Caco-2 (cell line): ENCODE measurements around the gene VWA3B. TPM values are rescaled to one million over a fixed set of nuclear protein-coding genes. Genes with fewer than 3 reads are reported as not detected.

ENCODE experiments used
- BruUV-seq: library from RNA; stranded (reverse); fragments of 400-500 nt; replicated peaks from 2 replicates; lab custom pipeline; 2021; lab: Mats Ljungman, UMichigan
- CTCF ChIA-PET: fragments of 300-600 bp; sonication (Branson Sonifier 250); formaldehyde crosslinking; loops from one replicate; lab custom pipeline; 2022; ENCODE audit warnings: antibody characterized with exemption; lab: Charles Lee
- POLR2A ChIA-PET: fragments of 300-600 bp; sonication (Branson Sonifier 250); formaldehyde crosslinking; loops from one replicate; lab custom pipeline; 2022; ENCODE audit warnings: antibody characterized with exemption; lab: Charles Lee
- DNase-seq, 2 experiments: peaks; one replicate each; pipeline versions ENCODE4 v3.0.0 to v3.0.0-alpha.2; 2020 to 2022
- H3K27me3 ChIP-seq: replicated peaks from 2 replicates; pipeline ENCODE4 v1.6.0; 2011; ENCODE audit warnings: low read length; ENCODE audit not compliant: control insufficient read depth, insufficient read depth
- H3K36me3 ChIP-seq: 2 replicates; pipeline ENCODE4 v1.5.1; 2011; ENCODE audit warnings: low read length; ENCODE audit not compliant: control insufficient read depth, insufficient read depth
- H3K4me1 ChIP-seq: fragments of 250-450 bp; sonication (Bioruptor Pico); 2 replicates; pipeline ENCODE4 v1.5.1; 2020; ENCODE audit warnings: mild to moderate bottlenecking
- H3K4me3 ChIP-seq: 2 replicates; pipeline ENCODE4 v1.5.1; 2011; ENCODE audit warnings: low read depth, mild to moderate bottlenecking, control low read depth, low read length
- H3K9me3 ChIP-seq: fragments of 250-450 bp; sonication (Bioruptor Pico); 2 replicates; pipeline ENCODE4 v1.5.1; 2020; ENCODE audit warnings: mild to moderate bottlenecking, moderate library complexity
- H3K27ac Mint-ChIP-seq: one replicate; pipeline ENCODE4 v1.8.0; 2022; ENCODE audit warnings: mixed read lengths; ENCODE audit not compliant: unreplicated experiment
- H3K27me3 Mint-ChIP-seq: one replicate; pipeline ENCODE4 v1.8.0; 2022; ENCODE audit warnings: mixed read lengths; ENCODE audit not compliant: insufficient read depth, unreplicated experiment
- H3K36me3 Mint-ChIP-seq: one replicate; pipeline ENCODE4 v1.8.0; 2022; ENCODE audit warnings: mild to moderate bottlenecking, mixed read lengths; ENCODE audit not compliant: insufficient read depth, unreplicated experiment
- H3K4me1 Mint-ChIP-seq: one replicate; pipeline ENCODE4 v1.8.0; 2022; ENCODE audit warnings: low read depth, mixed read lengths; ENCODE audit not compliant: unreplicated experiment
- H3K4me3 Mint-ChIP-seq: one replicate; pipeline ENCODE4 v1.8.0; 2022; ENCODE audit warnings: mild to moderate bottlenecking, moderate library complexity, mixed read lengths; ENCODE audit not compliant: unreplicated experiment
- H3K9me3 Mint-ChIP-seq: one replicate; pipeline ENCODE4 v1.8.0; 2022; ENCODE audit warnings: mixed read lengths; ENCODE audit not compliant: unreplicated experiment
- intact Hi-C: fragments of 100-400 bp; cut with micrococcal nuclease; formaldehyde crosslinking; loops from one replicate; pipeline ENCODE4 v1.10.0; 2022; ENCODE audit not compliant: unreplicated experiment
- total RNA-seq: library from RNA; stranded (reverse); gene quantifications from 2 replicates; pipeline ENCODE4 v1.2.3, GENCODE V29; 2022
- TF ChIP-seq, protein P1 (sequence below), 2 experiments: fragments of 200-600 bp in 1 of 2; IDR thresholded peaks; 1 replicate in 1 of 2; 2 replicates in 1 of 2; pipeline versions ENCODE4 v1.5.1 to v1.8.0; 2011 to 2022; ENCODE audit warnings: antibody characterized with exemption in 1 of 2, control low read depth in 1 of 2, inconsistent platforms in 1 of 2, low read depth in 1 of 2, low read length in 1 of 2, mild to moderate bottlenecking in 1 of 2, moderate library complexity in 1 of 2; ENCODE audit not compliant: insufficient read depth in 1 of 2, severe bottlenecking in 1 of 2, unreplicated experiment in 1 of 2

VWA3B gene
- total RNA-seq, 1 experiment from 2014 or later = not detected

DNA sequence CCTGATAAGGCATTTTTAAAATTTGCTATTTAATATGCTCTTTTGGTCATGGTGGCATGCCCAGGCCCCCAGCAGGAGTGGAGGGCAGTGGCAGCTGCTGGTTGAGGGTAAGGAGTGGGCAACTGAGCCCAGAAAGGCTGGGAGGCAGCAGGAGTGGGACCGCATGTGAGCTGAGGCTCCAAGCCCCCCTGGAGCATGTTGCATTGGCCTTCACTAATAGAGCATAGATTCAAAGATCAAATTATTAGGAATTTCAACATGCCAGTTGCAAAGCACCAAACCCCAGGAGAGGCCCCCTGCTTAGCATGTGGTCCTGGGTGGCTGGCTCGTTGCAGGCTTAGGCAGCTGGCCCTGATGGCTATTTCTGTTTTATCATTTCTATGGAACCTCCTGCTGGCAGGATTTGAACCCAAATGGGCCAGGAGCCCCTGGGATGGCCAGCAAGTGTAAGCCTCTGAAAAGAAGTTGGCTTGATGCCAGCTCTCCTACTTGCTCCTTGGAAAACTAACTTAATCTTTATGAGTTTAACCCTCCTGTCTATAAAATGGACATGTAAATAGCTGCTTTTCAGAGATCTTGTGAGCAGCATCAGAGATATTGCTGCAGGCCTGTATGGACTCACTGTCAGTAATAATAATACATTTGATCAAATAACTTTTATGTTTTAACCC lies 49.2 kb upstream of the VWA3B start:
- Mint-ChIP-seq H3K27me3 (no peaks in the 10 kb centered on the region), H3K36me3 (no peaks in the 10 kb centered on the region), H3K9me3 (no peaks in the 10 kb centered on the region), H3K27ac (no peak overlapping the region), H3K4me1 (peaks cover 12% of the 10 kb centered on the region), H3K4me3 (no peak overlapping the region)
- Histone ChIP-seq H3K27me3 (no peaks in the 10 kb centered on the region), H3K36me3 (no peaks in the 10 kb centered on the region), H3K9me3 (no peaks in the 10 kb centered on the region), H3K4me3 (no peak overlapping the region), H3K4me1 (peaks cover 15% of the 10 kb centered on the region)
- POLR2A ChIA-PET = no interaction called here
- intact Hi-C loops = no loop called here
- CTCF ChIA-PET = interaction anchor here (0.6 kb wide), 1 partner anchor 340 kb away, joined by 3 read pairs; no protein-coding TSS in a partner anchor
- no TSS peak for BruUV-seq
- TF ChIP-seq, protein P1, sequence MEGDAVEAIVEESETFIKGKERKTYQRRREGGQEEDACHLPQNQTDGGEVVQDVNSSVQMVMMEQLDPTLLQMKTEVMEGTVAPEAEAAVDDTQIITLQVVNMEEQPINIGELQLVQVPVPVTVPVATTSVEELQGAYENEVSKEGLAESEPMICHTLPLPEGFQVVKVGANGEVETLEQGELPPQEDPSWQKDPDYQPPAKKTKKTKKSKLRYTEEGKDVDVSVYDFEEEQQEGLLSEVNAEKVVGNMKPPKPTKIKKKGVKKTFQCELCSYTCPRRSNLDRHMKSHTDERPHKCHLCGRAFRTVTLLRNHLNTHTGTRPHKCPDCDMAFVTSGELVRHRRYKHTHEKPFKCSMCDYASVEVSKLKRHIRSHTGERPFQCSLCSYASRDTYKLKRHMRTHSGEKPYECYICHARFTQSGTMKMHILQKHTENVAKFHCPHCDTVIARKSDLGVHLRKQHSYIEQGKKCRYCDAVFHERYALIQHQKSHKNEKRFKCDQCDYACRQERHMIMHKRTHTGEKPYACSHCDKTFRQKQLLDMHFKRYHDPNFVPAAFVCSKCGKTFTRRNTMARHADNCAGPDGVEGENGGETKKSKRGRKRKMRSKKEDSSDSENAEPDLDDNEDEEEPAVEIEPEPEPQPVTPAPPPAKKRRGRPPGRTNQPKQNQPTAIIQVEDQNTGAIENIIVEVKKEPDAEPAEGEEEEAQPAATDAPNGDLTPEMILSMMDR (IDR thresholded peaks at IDR 0.05; ENCODE audit: insufficient read depth in 1 of 2, low read depth in 1 of 2, low read length in 1 of 2, severe bottlenecking in 1 of 2, unreplicated experiment in 1 of 2) = no peak
- no peak for DNase-seq

DNA sequence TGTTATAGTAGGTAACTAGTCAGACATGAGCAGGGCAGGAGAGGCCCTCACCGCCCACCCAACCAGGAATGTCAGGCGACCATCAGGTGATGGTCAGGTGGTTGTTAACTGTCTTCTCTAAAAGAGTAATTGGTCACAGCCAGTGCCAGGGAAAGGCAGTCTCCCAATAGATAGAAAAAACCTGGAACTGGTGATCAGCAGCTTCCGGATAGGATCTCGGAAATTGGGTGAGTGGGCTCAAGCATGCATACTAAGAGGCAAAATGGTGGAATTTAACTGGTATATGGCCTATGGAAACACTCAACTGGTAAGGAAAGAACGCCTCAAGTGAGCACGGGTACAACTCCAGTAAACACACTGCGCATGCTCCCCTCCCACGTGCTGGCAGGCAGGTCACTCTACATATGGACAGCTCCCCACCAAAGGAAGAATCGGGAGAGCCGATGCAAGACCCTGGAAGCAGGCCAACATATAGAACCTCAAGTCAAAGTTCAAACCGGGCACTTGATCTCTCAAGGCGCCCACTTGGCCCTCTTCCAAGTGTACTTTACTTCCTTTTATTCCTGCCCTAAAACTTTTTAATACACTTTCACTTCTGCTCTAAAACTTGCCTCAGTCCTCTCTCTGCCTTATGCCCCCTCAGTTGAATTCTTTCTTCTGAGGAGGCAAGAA lies 47.7 kb upstream of the VWA3B start:
- Mint-ChIP-seq H3K27ac (no peak overlapping the region), H3K9me3 (peaks cover 7% of the 10 kb centered on the region), H3K4me3 (no peak overlapping the region), H3K4me1 (peaks cover 21% of the 10 kb centered on the region), H3K36me3 (no peaks in the 10 kb centered on the region), H3K27me3 (no peaks in the 10 kb centered on the region)
- ChIA-PET POLR2A (no interaction called here), CTCF (no interaction called here)
- H3K4me3 ChIP-seq = no peak overlapping the region
- no peak for DNase-seq
- H3K9me3 ChIP-seq = peaks cover 6% of the 10 kb centered on the region; the same call in 1 of the 2 replicates
- BruUV-seq = no TSS peak
- H3K27me3 ChIP-seq = no peaks in the 10 kb centered on the region
- H3K4me1 ChIP-seq = peaks cover 18% of the 10 kb centered on the region
- TF ChIP-seq, protein P1 (IDR thresholded peaks at IDR 0.05; ENCODE audit: insufficient read depth in 1 of 2, low read depth in 1 of 2, low read length in 1 of 2, severe bottlenecking in 1 of 2, unreplicated experiment in 1 of 2) = no peak
- intact Hi-C loops = no loop called here
- no peaks in the 10 kb centered on the region for H3K36me3 ChIP-seq

DNA sequence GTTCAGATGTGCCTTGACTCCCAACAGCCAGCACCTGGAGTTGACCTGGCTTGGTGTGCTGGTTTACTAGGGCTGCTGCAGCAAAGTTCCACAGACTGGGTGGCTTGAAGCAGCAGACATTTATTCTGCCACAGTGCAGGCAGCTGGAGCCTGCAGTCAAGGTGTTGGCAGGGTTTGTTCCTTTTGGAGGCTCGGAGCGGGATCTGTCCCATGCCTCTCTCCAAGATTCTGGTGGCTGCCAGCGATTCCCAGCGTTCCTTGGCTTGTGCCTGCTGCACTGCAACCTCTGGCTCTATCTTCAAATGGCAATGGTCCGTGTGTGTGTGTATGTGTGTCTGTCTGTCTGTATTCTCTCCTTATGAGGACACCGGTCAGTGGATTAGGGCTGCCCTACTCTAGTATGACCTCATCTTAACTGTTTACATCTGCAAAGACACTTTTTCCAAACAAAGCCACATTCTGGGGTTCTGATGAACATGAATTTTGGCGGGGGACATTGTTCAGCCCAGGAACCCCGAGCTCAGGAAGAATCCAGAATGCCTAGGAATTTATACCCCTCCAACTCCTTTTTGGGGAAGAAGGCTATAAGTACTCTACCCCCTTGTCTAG lies 46.5 kb upstream of the VWA3B start:
- Histone ChIP-seq H3K27me3 (no peaks in the 10 kb centered on the region), H3K4me3 (no peak overlapping the region), H3K4me1 (peaks cover 18% of the 10 kb centered on the region), H3K36me3 (no peaks in the 10 kb centered on the region), H3K9me3 (peaks cover 18% of the 10 kb centered on the region)
- H3K27me3 Mint-ChIP-seq = no peaks in the 10 kb centered on the region
- no TSS peak for BruUV-seq
- H3K9me3 Mint-ChIP-seq = peaks cover 19% of the 10 kb centered on the region
- no peak for DNase-seq
- POLR2A ChIA-PET = no interaction called here
- no peak overlapping the region for H3K27ac Mint-ChIP-seq
- TF ChIP-seq, protein P1 (IDR thresholded peaks at IDR 0.05; ENCODE audit: insufficient read depth in 1 of 2, low read depth in 1 of 2, low read length in 1 of 2, severe bottlenecking in 1 of 2, unreplicated experiment in 1 of 2) = no peak
- H3K36me3 Mint-ChIP-seq = no peaks in the 10 kb centered on the region
- intact Hi-C loops = no loop called here
- no peak overlapping the region for H3K4me3 Mint-ChIP-seq
- peaks cover 21% of the 10 kb centered on the region for H3K4me1 Mint-ChIP-seq
- CTCF ChIA-PET = no interaction called here
